K562 (cell line): ENCODE results near the gene LIAS.

Experiments
- HDAC1 ChIP-seq, 2 experiments: fragments of 450-650 bp; IDR thresholded peaks; 2 replicates each; pipeline ENCODE4 v1.6.1; 2016 to 2017; ENCODE audit warnings: inconsistent platforms in 1 of 2, mild to moderate bottlenecking in 1 of 2, moderate library complexity in 1 of 2
- NBN ChIP-seq: fragments of 450-650 bp; IDR thresholded peaks from 2 replicates; pipeline ENCODE4 v1.6.1; 2016; ENCODE audit warnings: low read depth, mild to moderate bottlenecking
- TF ChIP-seq, protein P1 (sequence below), 3 experiments: IDR thresholded peaks in 2 of 3; conservative IDR thresholded peaks in 1 of 3; 2 replicates each; pipeline ENCODE4 v1.5.1; 2011 to 2012; ENCODE audit warnings: low read length in 3 of 3, mild to moderate bottlenecking in 3 of 3, control low read depth in 2 of 3, improper control_type of control experiment in 1 of 3, inconsistent platforms in 1 of 3, low read depth in 1 of 3, mixed read lengths in 1 of 3, moderate library complexity in 1 of 3; ENCODE audit not compliant: insufficient read depth in 2 of 3
- TF ChIP-seq, protein P2 (sequence below): fragments of 450-650 bp; IDR thresholded peaks from 2 replicates; pipeline ENCODE4 v1.6.1; 2018; ENCODE audit not compliant: partially characterized antibody

DNA sequence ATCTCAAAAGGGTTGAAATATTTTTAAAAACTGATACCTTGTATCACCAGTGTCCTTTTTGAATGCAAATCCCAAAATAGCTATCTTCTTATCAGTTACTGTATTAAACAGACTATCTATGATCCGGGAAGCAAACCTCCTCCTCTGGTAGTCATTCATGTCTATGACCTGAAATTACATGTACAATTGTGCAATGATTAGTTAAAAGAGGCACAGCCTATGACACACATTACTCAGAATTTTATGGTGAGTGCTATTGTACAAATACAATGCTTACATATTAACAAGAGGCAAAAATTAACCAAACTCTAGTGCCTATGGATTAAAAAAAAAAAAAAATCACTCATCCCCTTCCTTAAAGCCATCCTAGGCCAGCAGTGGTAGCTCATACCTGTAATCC, 46.7 kb downstream of the LIAS start:
- TF ChIP-seq, protein P1, sequence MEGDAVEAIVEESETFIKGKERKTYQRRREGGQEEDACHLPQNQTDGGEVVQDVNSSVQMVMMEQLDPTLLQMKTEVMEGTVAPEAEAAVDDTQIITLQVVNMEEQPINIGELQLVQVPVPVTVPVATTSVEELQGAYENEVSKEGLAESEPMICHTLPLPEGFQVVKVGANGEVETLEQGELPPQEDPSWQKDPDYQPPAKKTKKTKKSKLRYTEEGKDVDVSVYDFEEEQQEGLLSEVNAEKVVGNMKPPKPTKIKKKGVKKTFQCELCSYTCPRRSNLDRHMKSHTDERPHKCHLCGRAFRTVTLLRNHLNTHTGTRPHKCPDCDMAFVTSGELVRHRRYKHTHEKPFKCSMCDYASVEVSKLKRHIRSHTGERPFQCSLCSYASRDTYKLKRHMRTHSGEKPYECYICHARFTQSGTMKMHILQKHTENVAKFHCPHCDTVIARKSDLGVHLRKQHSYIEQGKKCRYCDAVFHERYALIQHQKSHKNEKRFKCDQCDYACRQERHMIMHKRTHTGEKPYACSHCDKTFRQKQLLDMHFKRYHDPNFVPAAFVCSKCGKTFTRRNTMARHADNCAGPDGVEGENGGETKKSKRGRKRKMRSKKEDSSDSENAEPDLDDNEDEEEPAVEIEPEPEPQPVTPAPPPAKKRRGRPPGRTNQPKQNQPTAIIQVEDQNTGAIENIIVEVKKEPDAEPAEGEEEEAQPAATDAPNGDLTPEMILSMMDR (IDR thresholded peaks at IDR 0.05 in 2 of 3, conservative IDR thresholded peaks at IDR 0.05 in 1 of 3; ENCODE audit: insufficient read depth in 2 of 3, low read depth in 1 of 3, low read length in 3 of 3), result no peak
- TF ChIP-seq HDAC1 (IDR thresholded peaks at IDR 0.05) (no peak), NBN (no peak)
- TF ChIP-seq, protein P2, sequence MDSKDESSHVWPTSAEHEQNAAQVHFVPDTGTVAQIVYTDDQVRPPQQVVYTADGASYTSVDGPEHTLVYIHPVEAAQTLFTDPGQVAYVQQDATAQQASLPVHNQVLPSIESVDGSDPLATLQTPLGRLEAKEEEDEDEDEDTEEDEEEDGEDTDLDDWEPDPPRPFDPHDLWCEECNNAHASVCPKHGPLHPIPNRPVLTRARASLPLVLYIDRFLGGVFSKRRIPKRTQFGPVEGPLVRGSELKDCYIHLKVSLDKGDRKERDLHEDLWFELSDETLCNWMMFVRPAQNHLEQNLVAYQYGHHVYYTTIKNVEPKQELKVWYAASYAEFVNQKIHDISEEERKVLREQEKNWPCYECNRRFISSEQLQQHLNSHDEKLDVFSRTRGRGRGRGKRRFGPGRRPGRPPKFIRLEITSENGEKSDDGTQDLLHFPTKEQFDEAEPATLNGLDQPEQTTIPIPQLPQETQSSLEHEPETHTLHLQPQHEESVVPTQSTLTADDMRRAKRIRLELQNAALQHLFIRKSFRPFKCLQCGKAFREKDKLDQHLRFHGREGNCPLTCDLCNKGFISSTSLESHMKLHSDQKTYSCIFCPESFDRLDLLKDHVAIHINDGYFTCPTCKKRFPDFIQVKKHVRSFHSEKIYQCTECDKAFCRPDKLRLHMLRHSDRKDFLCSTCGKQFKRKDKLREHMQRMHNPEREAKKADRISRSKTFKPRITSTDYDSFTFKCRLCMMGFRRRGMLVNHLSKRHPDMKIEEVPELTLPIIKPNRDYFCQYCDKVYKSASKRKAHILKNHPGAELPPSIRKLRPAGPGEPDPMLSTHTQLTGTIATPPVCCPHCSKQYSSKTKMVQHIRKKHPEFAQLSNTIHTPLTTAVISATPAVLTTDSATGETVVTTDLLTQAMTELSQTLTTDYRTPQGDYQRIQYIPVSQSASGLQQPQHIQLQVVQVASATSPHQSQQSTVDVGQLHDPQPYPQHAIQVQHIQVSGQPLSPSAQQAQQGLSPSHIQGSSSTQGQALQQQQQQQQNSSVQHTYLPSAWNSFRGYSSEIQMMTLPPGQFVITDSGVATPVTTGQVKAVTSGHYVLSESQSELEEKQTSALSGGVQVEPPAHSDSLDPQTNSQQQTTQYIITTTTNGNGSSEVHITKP, result no peak
